ENCODE results near the gene MSN.
"Not testable (repeated sequence)": the region's sequence is repeated elsewhere in the genome, so short reads cannot be mapped to it uniquely, and the experiment has no call there.

MSN gene

GRCh38 chrX:65667503-65668376 is at the start of gene MSN:
MSN (plus strand) TSS chrX:65667654; CDS start chrX:65667842, 188 bp downstream.
- DNase-seq (ENCODE audit: low spot score), result peak; percentile 74

- DNase-seq (ENCODE audit: low spot score), result not testable (repeated sequence)
Observed at GRCh38 chrX:65620096-65620705, 47.3 kb upstream of the MSN start.

GRCh38 chrX:65630771-65631170 is 36.7 kb upstream of the MSN start:
- no peak for DNase-seq (ENCODE audit: low spot score)

- DNase-seq (ENCODE audit: low spot score), result no peak
Observed at GRCh38 chrX:65633826-65634225, 33.6 kb upstream of the MSN start.

- DNase-seq (ENCODE audit: low spot score), result no peak
Observed at GRCh38 chrX:65634732-65635131, 32.7 kb upstream of the MSN start.

- no peak for DNase-seq (ENCODE audit: low spot score)
Observed at GRCh38 chrX:65635378-65635777, 32.1 kb upstream of the MSN start.

GRCh38 chrX:65635822-65636221 is 31.6 kb upstream of the MSN start:
- no peak for DNase-seq (ENCODE audit: low spot score)

GRCh38 chrX:65636261-65636660 is 31.2 kb upstream of the MSN start:
- DNase-seq (ENCODE audit: low spot score), result not testable (repeated sequence)

GRCh38 chrX:65637335-65637734 is 30.1 kb upstream of the MSN start:
- no peak for DNase-seq (ENCODE audit: low spot score)

- DNase-seq (ENCODE audit: low spot score), result peak; percentile 67
Observed at GRCh38 chrX:65642914-65643491, 24.5 kb upstream of the MSN start.

- peak; percentile 69 for DNase-seq (ENCODE audit: low spot score)
Observed at GRCh38 chrX:65643531-65644052, 23.9 kb upstream of the MSN start.

- DNase-seq (ENCODE audit: low spot score), result peak; percentile 76
Observed at GRCh38 chrX:65644621-65645289, 22.7 kb upstream of the MSN start.

GRCh38 chrX:65647801-65648200 is 19.7 kb upstream of the MSN start:
- no peak for DNase-seq (ENCODE audit: low spot score)

GRCh38 chrX:65652098-65652497 is 15.4 kb upstream of the MSN start:
- DNase-seq (ENCODE audit: low spot score), result no peak

GRCh38 chrX:65657009-65657441 is 10.4 kb upstream of the MSN start:
- not testable (repeated sequence) for DNase-seq (ENCODE audit: low spot score)

GRCh38 chrX:65657659-65658058 is 9.8 kb upstream of the MSN start:
- no peak for DNase-seq (ENCODE audit: low spot score)

- no peak for DNase-seq (ENCODE audit: low spot score)
Observed at GRCh38 chrX:65658229-65658628, 9.2 kb upstream of the MSN start.

GRCh38 chrX:65667157-65667502 is 324 bp upstream of the MSN start:
- DNase-seq (ENCODE audit: low spot score), result no peak

- peak; percentile 73 for DNase-seq (ENCODE audit: low spot score)
Observed at GRCh38 chrX:65668377-65669310, 1.2 kb downstream of the MSN start.

GRCh38 chrX:65671286-65671685 is 3.8 kb downstream of the MSN start:
- no peak for DNase-seq (ENCODE audit: low spot score)

GRCh38 chrX:65671966-65672365 is 4.5 kb downstream of the MSN start:
- DNase-seq (ENCODE audit: low spot score), result no peak
